ENCODE results near the gene GAR1.
"Not testable (repeated sequence)": the region's sequence is repeated elsewhere in the genome, so short reads cannot be mapped to it uniquely, and the experiment has no call there.

Gene GAR1

DNA sequence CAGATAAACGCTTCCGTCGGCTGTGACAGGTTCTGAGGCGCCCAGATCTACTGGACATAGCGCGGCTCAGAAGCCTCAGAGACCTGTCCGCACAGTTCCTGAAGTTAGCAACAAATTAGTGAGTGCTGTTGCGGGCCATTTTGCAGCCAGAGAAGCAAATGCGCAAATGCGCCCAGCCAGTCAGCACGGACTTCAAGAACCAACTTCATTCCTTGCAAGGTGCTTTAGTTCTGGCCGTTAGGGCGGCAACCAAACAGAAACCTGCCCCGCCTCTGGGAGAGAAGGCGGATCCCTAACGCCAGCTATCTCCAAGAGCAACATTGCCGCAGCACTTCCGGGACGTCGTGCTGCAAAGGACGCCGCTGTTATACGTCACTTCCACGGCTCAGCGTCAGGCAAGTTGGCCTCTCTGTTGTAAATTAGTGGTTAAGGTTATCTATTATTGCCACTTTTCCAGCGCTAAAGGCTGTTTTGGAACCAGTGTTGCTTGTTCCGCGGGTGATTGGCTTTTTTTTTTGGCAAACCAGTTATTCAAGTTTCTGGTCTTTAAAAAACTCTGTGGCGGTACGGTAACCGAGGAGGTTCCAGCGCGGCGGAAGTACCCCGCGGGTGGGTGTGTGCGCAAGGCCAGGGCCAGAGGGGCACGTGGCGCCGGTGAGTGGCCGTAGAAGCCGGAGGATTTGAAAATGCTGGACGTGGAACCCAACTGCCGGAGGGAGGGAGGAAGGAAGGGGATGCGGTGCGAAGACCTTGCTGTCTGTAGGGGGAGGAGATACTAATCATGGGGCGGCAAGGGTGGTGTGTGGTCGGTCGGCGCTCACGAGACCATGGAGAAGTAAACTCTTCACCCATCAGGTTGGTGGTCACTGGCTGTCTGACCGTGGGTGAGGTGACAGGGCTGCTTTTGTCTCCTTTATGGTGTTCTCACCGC is at the start of gene GAR1:
Gene GAR1, plus strand, starts transcription at position 612 of the 931 bp plus-strand sequence. CDS start 403 bp downstream, outside the sequence.
- peak within 1 kb of the TSS; percentile 96 to 97 for H3K4me3 ChIP-seq (ENCODE audit: low read depth in 1 of 2, low read length in 2 of 2)
- no peaks in the 10 kb centered on the region for H3K9me3 ChIP-seq (ENCODE audit: control insufficient read depth in 1 of 2, low read length in 2 of 2)
- H3K27me3 ChIP-seq (ENCODE audit: low read depth, low read length) = no peaks in the 10 kb centered on the region
- peaks cover 0 to 15% of the 10 kb centered on the region in 2 donors for H3K4me1 ChIP-seq (ENCODE audit: control insufficient read depth in 1 of 2, insufficient read depth in 2 of 2, low read length in 2 of 2)
- peak within 1 kb of the TSS; percentile 94 for H3K27ac ChIP-seq (ENCODE audit: low read length)
- H3K36me3 ChIP-seq (ENCODE audit: control insufficient read depth in 1 of 2, insufficient read depth in 2 of 2, low read length in 2 of 2) = peaks cover 12 to 14% of the 10 kb centered on the region in 2 donors

DNA sequence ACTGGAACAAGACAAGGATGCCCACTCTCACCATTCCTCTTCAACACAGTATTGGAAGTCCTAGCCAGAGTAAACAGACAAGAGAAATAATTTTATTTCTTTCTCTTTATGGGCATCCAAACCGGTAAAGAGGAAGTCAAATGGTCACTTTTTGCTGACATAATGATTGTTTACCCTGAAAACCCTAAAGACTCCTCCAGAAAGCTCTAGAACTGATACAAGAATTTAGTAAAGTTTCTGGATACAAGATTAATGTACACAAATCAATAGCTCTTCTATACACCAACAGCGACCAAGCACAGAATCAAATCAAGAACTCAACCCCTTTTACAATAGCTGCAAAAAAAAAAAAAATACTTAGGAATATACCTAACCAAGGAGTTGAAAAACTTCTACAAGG is 33.5 kb upstream of the GAR1 start:
- H3K27me3 ChIP-seq (ENCODE audit: low read depth, low read length); H3K9me3 ChIP-seq (ENCODE audit: control insufficient read depth in 1 of 2, low read length in 2 of 2); H3K27ac ChIP-seq (ENCODE audit: low read length); H3K4me3 ChIP-seq (ENCODE audit: low read depth in 1 of 2, low read length in 2 of 2); H3K36me3 ChIP-seq (ENCODE audit: control insufficient read depth in 1 of 2, insufficient read depth in 2 of 2, low read length in 2 of 2); H3K4me1 ChIP-seq (ENCODE audit: control insufficient read depth in 1 of 2, insufficient read depth in 2 of 2, low read length in 2 of 2): not testable (repeated sequence)

DNA sequence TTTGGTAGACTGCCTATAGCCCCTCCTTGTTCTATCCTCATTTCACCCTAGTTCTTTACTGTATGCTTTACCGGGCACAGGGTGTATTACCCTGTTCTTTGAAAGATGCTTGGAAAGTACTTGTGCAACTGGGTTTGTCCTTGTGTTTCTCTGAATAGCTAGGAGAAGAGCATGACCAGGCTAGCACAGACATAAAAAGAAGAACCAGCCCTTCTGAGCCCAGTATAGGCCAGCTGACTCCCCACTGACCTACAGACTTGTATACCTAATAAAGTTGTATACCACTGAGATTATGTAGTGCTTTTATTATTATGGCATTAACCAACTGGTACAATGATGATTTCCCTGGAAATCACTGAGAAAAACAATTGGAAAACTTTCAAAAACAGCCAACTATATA is 28.7 kb upstream of the GAR1 start:
- Histone ChIP-seq H3K27ac (ENCODE audit: low read length) (no peak overlapping the region), H3K9me3 (ENCODE audit: control insufficient read depth in 1 of 2, low read length in 2 of 2) (no peaks in the 10 kb centered on the region), H3K4me3 (ENCODE audit: low read depth in 1 of 2, low read length in 2 of 2) (no peak overlapping the region), H3K36me3 (ENCODE audit: control insufficient read depth in 1 of 2, insufficient read depth in 2 of 2, low read length in 2 of 2) (no peaks in the 10 kb centered on the region), H3K27me3 (ENCODE audit: low read depth, low read length) (no peaks in the 10 kb centered on the region), H3K4me1 (ENCODE audit: control insufficient read depth in 1 of 2, insufficient read depth in 2 of 2, low read length in 2 of 2) (no peaks in the 10 kb centered on the region)

DNA sequence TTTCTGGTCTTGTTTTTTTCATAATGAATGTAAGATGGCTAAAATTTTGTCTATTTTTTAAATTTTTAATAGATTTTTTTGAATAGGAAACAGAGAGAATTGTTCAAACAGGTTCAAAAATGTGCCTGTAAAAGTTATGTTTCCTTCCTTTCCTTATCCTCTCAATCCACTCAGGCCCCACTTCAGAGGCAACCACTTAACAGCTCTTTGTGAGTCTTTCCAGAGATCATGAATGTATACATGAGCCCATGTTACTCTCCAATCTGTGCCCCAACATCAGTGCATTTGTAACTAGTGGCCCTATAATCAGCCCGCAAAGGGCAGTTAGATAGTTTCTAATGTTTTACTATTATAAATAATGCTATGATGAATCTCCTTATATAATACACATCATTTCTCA is 27.8 kb upstream of the GAR1 start:
- no peaks in the 10 kb centered on the region for H3K27me3 ChIP-seq (ENCODE audit: low read depth, low read length)
- H3K36me3 ChIP-seq (ENCODE audit: control insufficient read depth in 1 of 2, insufficient read depth in 2 of 2, low read length in 2 of 2) = no peaks in the 10 kb centered on the region
- H3K27ac ChIP-seq (ENCODE audit: low read length) = no peak overlapping the region
- no peaks in the 10 kb centered on the region for H3K4me1 ChIP-seq (ENCODE audit: control insufficient read depth in 1 of 2, insufficient read depth in 2 of 2, low read length in 2 of 2)
- H3K9me3 ChIP-seq (ENCODE audit: control insufficient read depth in 1 of 2, low read length in 2 of 2) = no peaks in the 10 kb centered on the region
- no peak overlapping the region for H3K4me3 ChIP-seq (ENCODE audit: low read depth in 1 of 2, low read length in 2 of 2)

GRCh38 chr4:109795059-109795458 is 20.5 kb upstream of the GAR1 start:
- Histone ChIP-seq H3K4me1 (ENCODE audit: control insufficient read depth in 1 of 2, insufficient read depth in 2 of 2, low read length in 2 of 2) (no peaks in the 10 kb centered on the region), H3K36me3 (ENCODE audit: control insufficient read depth in 1 of 2, insufficient read depth in 2 of 2, low read length in 2 of 2) (no peaks in the 10 kb centered on the region), H3K27ac (ENCODE audit: low read length) (no peak overlapping the region), H3K4me3 (ENCODE audit: low read depth in 1 of 2, low read length in 2 of 2) (no peak overlapping the region), H3K27me3 (ENCODE audit: low read depth, low read length) (no peaks in the 10 kb centered on the region), H3K9me3 (ENCODE audit: control insufficient read depth in 1 of 2, low read length in 2 of 2) (peaks cover 9 to 13% of the 10 kb centered on the region in 2 donors)

- H3K9me3 ChIP-seq (ENCODE audit: control insufficient read depth in 1 of 2, low read length in 2 of 2) = peaks cover 7 to 13% of the 10 kb centered on the region in 2 donors
- H3K4me3 ChIP-seq (ENCODE audit: low read depth in 1 of 2, low read length in 2 of 2) = no peak overlapping the region
- no peak overlapping the region for H3K27ac ChIP-seq (ENCODE audit: low read length)
- H3K27me3 ChIP-seq (ENCODE audit: low read depth, low read length) = no peaks in the 10 kb centered on the region
- no peaks in the 10 kb centered on the region for H3K36me3 ChIP-seq (ENCODE audit: control insufficient read depth in 1 of 2, insufficient read depth in 2 of 2, low read length in 2 of 2)
- no peaks in the 10 kb centered on the region for H3K4me1 ChIP-seq (ENCODE audit: control insufficient read depth in 1 of 2, insufficient read depth in 2 of 2, low read length in 2 of 2)
These were observed 16.7 kb upstream of the GAR1 start for GRCh38 chr4:109798866-109799265.

GRCh38 chr4:109801099-109801789 is 14.3 kb upstream of the GAR1 start:
- H3K27me3 ChIP-seq (ENCODE audit: low read depth, low read length) = no peaks in the 10 kb centered on the region
- H3K27ac ChIP-seq (ENCODE audit: low read length) = peak overlapping the region; percentile 3
- H3K9me3 ChIP-seq (ENCODE audit: control insufficient read depth in 1 of 2, low read length in 2 of 2) = peaks cover under 1 to 3% of the 10 kb centered on the region in 2 donors
- no peaks in the 10 kb centered on the region for H3K36me3 ChIP-seq (ENCODE audit: control insufficient read depth in 1 of 2, insufficient read depth in 2 of 2, low read length in 2 of 2)
- peak overlapping the region in 1 of 2 donors; percentile 53 for H3K4me3 ChIP-seq (ENCODE audit: low read depth in 1 of 2, low read length in 2 of 2)
- H3K4me1 ChIP-seq (ENCODE audit: control insufficient read depth in 1 of 2, insufficient read depth in 2 of 2, low read length in 2 of 2) = no peaks in the 10 kb centered on the region

GRCh38 chr4:109801895-109802319 is 13.7 kb upstream of the GAR1 start, which contains the start of gene CFI:
Gene CFI (minus strand): TSS chr4:109801999. CDS start chr4:109801971, 28 bp downstream.
- no peaks in the 10 kb centered on the region for H3K4me1 ChIP-seq (ENCODE audit: control insufficient read depth in 1 of 2, insufficient read depth in 2 of 2, low read length in 2 of 2)
- no peaks in the 10 kb centered on the region for H3K36me3 ChIP-seq (ENCODE audit: control insufficient read depth in 1 of 2, insufficient read depth in 2 of 2, low read length in 2 of 2)
- H3K27ac ChIP-seq (ENCODE audit: low read length) = peak within 1 kb of the TSS; percentile 3
- no peaks in the 10 kb centered on the region for H3K9me3 ChIP-seq (ENCODE audit: control insufficient read depth in 1 of 2, low read length in 2 of 2)
- no peaks in the 10 kb centered on the region for H3K27me3 ChIP-seq (ENCODE audit: low read depth, low read length)
- H3K4me3 ChIP-seq (ENCODE audit: low read depth in 1 of 2, low read length in 2 of 2) = peak within 1 kb of the TSS in 1 of 2 donors; percentile 53

DNA sequence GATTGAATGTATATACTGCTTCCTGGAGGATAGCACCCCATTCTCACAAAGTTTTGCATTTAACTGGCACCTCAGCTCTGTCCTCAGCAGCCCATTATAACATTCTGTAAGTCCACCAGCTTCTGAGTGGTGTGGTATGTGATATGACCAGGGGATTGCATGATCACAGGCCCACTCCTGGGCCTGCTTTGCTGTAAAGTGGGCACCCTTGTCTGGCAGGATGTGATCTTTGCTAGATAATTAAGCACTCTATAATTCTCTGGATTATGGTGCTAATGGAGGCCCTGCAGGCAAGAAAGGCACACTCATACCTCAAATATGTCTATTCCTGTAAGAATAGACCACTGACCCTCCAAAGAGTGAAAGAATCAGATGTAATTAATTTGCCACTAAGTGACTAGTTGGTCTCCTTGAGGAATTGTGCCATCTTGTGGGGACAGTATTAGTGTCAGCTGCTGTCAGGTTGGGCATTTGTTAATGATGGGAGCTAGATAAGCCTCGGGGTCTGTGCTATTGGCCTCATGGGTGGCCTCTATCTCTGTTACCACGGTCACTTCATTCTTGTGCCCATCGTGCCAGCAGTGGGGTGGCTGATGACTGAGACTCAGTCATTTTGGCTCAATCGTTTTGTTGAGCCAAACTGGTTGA is 11.5 kb upstream of the GAR1 start:
- H3K27me3 ChIP-seq (ENCODE audit: low read depth, low read length) = no peaks in the 10 kb centered on the region
- H3K9me3 ChIP-seq (ENCODE audit: control insufficient read depth in 1 of 2, low read length in 2 of 2) = no peaks in the 10 kb centered on the region
- no peaks in the 10 kb centered on the region for H3K4me1 ChIP-seq (ENCODE audit: control insufficient read depth in 1 of 2, insufficient read depth in 2 of 2, low read length in 2 of 2)
- H3K36me3 ChIP-seq (ENCODE audit: control insufficient read depth in 1 of 2, insufficient read depth in 2 of 2, low read length in 2 of 2) = no peaks in the 10 kb centered on the region
- H3K27ac ChIP-seq (ENCODE audit: low read length) = no peak overlapping the region
- no peak overlapping the region for H3K4me3 ChIP-seq (ENCODE audit: low read depth in 1 of 2, low read length in 2 of 2)

DNA sequence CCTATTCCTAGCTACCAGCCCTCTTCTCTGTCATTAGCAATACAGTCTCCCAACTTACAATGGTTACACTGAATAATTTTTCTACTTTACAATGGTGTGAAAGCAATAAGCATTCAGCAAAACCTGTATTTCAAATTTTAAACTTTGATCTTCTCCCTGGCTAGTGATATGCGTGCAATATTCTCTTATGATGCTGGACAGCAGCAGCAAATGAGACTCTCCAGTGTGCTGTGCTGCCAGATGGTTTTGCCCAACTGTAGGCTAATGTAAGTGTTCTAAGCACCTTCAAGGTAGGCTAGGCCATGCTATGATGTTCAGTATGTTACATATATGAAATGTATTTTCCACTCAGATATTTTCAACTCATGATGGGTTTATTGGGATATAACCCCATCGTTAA is 5.9 kb upstream of the GAR1 start:
- no peaks in the 10 kb centered on the region for H3K4me1 ChIP-seq (ENCODE audit: control insufficient read depth in 1 of 2, insufficient read depth in 2 of 2, low read length in 2 of 2)
- H3K4me3 ChIP-seq (ENCODE audit: low read depth in 1 of 2, low read length in 2 of 2) = no peak overlapping the region
- H3K27ac ChIP-seq (ENCODE audit: low read length) = no peak overlapping the region
- H3K9me3 ChIP-seq (ENCODE audit: control insufficient read depth in 1 of 2, low read length in 2 of 2) = no peaks in the 10 kb centered on the region
- H3K27me3 ChIP-seq (ENCODE audit: low read depth, low read length) = no peaks in the 10 kb centered on the region
- no peaks in the 10 kb centered on the region for H3K36me3 ChIP-seq (ENCODE audit: control insufficient read depth in 1 of 2, insufficient read depth in 2 of 2, low read length in 2 of 2)
